22Rv1 (cell line): ENCODE results near the gene AKT3.

Experiments used
- CTCF ChIP-seq: fragments of 450-650 bp; IDR thresholded peaks from 2 replicates; pipeline ENCODE4 v1.5.1; 2017; ENCODE audit warnings: mild to moderate bottlenecking
- ZFX ChIP-seq: fragments of 450-650 bp; IDR thresholded peaks from 2 replicates; pipeline ENCODE4 v1.6.1; 2017; ENCODE audit warnings: antibody characterized with exemption, borderline replicate concordance

- no peak for TF ChIP-seq CTCF
- no peak for TF ChIP-seq ZFX
Observed at GRCh38 chr1:243487036-243487648, 362.9 kb downstream of the AKT3 start.
